GM10266 (cell line): ENCODE data around the gene IKZF1.
"Not testable (repeated sequence)": the region's sequence is repeated elsewhere in the genome, so short reads cannot be mapped to it uniquely, and the experiment has no call there.

Experiments used
- DNase-seq: peaks from one replicate; pipeline ENCODE4 v3.0.0; 2012; ENCODE audit errors: extremely low spot score
- CTCF ChIP-seq: IDR thresholded peaks from 2 replicates; pipeline ENCODE4 v1.5.1; 2012; ENCODE audit warnings: mild to moderate bottlenecking, low read depth; ENCODE audit not compliant: control insufficient read depth, insufficient read depth; ENCODE audit errors: missing control alignments

The IKZF1 gene

GRCh38 chr7:50335795-50336754 is 31.6 kb downstream of the IKZF1 start:
- TF ChIP-seq CTCF, result peak; percentile 33
- DNase-seq, result no peak

- no peak for TF ChIP-seq CTCF
- no peak for DNase-seq
Observed at GRCh38 chr7:50336894-50337703, 32.6 kb downstream of the IKZF1 start.

GRCh38 chr7:50339472-50339871 is 35.0 kb downstream of the IKZF1 start:
- not testable (repeated sequence) for DNase-seq

GRCh38 chr7:50339990-50340500 is 35.5 kb downstream of the IKZF1 start:
- no peak for TF ChIP-seq CTCF
- DNase-seq, result no peak

- TF ChIP-seq CTCF, result no peak
- DNase-seq, result no peak
Observed at GRCh38 chr7:50341724-50342123, 37.2 kb downstream of the IKZF1 start.

GRCh38 chr7:50342616-50343114 is 38.1 kb downstream of the IKZF1 start:
- no peak for TF ChIP-seq CTCF
- no peak for DNase-seq
